Suppressor macrophage treated with lipopolysaccharide for 4 hours (primary cell): Measurements from ENCODE around the gene BCL3.

ENCODE experiments used
- DNase-seq: peaks from one replicate; pipeline ENCODE4 v3.0.0-alpha.2; 2020

The BCL3 gene

GRCh38 chr19:44722131-44723121, 26.1 kb upstream of the BCL3 start:
- peak; percentile 96 for DNase-seq

GRCh38 chr19:44723299-44723951, 25.1 kb upstream of the BCL3 start:
- no peak for DNase-seq

GRCh38 chr19:44723952-44724319, 24.6 kb upstream of the BCL3 start:
- peak; percentile 91 for DNase-seq

GRCh38 chr19:44725251-44725650, 23.3 kb upstream of the BCL3 start:
- no peak for DNase-seq

- DNase-seq: no peak
Measured at GRCh38 chr19:44725684-44726083, 22.8 kb upstream of the BCL3 start.

- DNase-seq: no peak
Measured at GRCh38 chr19:44726465-44726864, 22.0 kb upstream of the BCL3 start.

- no peak for DNase-seq
Measured at GRCh38 chr19:44728178-44728577, 20.3 kb upstream of the BCL3 start.

- no peak for DNase-seq
Measured at GRCh38 chr19:44729516-44730033, 18.9 kb upstream of the BCL3 start.

GRCh38 chr19:44731081-44731480, 17.4 kb upstream of the BCL3 start:
- no peak for DNase-seq

GRCh38 chr19:44731622-44732021, 16.9 kb upstream of the BCL3 start:
- DNase-seq: no peak

GRCh38 chr19:44732235-44733014, 16.1 kb upstream of the BCL3 start:
- DNase-seq: no peak

GRCh38 chr19:44734357-44734756, 14.2 kb upstream of the BCL3 start:
- DNase-seq: no peak

GRCh38 chr19:44735011-44735410, 13.5 kb upstream of the BCL3 start:
- no peak for DNase-seq

GRCh38 chr19:44737238-44738071, 11.1 kb upstream of the BCL3 start:
- DNase-seq: peak; percentile 89

GRCh38 chr19:44738136-44738535, 10.4 kb upstream of the BCL3 start:
- no peak for DNase-seq

- DNase-seq: peak; percentile 97
Measured at GRCh38 chr19:44738603-44739558, 9.6 kb upstream of the BCL3 start.

GRCh38 chr19:44740351-44740824, 8.1 kb upstream of the BCL3 start:
- DNase-seq: no peak

GRCh38 chr19:44741258-44741731, 7.2 kb upstream of the BCL3 start:
- no peak for DNase-seq

- DNase-seq: peak; percentile 99
Measured at GRCh38 chr19:44741841-44742329, 6.6 kb upstream of the BCL3 start.

- DNase-seq: peak; percentile 73
Measured at GRCh38 chr19:44742330-44743061, 6.0 kb upstream of the BCL3 start.
